Right atrium auricular region (tissue), 2 donors: ENCODE data around the gene SLC25A10. TPM values are rescaled to one million over a fixed set of nuclear protein-coding genes. Genes with fewer than 3 reads are reported as not detected.
"Not testable (repeated sequence)": the region's sequence is repeated elsewhere in the genome, so short reads cannot be mapped to it uniquely, and the experiment has no call there.

Experiments
- DNase-seq: peaks from one replicate; pipeline ENCODE4 v3.0.0-alpha.2; 2019; ENCODE audit warnings: low spot score
- H3K27ac ChIP-seq, 2 donors: fragments of 200-600 bp; sonication (generic); 1 replicate in 1 of 2; 2 replicates in 1 of 2; pipeline ENCODE4 v1.5.1; 2016 to 2019
- H3K27me3 ChIP-seq, 2 donors: fragments of 200-600 bp; sonication (generic); one replicate each; pipeline versions ENCODE4 v1.5.1 to v1.6.0; 2017 to 2019
- H3K36me3 ChIP-seq: fragments of 200-600 bp; sonication (generic); one replicate; pipeline ENCODE4 v1.5.1; 2016
- H3K4me1 ChIP-seq, 2 donors: fragments of 200-600 bp; sonication (generic); one replicate each; pipeline versions ENCODE4 v1.5.1 to v1.6.0; 2017 to 2019
- H3K4me3 ChIP-seq, 2 donors: fragments of 200-600 bp; sonication (generic); 1 replicate in 1 of 2; 2 replicates in 1 of 2; pipeline ENCODE4 v1.5.1; 2017 to 2019; ENCODE audit warnings: mild to moderate bottlenecking in 1 of 2, moderate library complexity in 1 of 2
- H3K9me3 ChIP-seq, 2 donors: fragments of 200-600 bp; sonication (generic); one replicate each; pipeline ENCODE4 v1.5.1; 2019
- CTCF ChIP-seq, 2 donors: fragments of 200-600 bp; sonication (generic); IDR thresholded peaks; one replicate each; pipeline ENCODE4 v1.5.1; 2019; ENCODE audit warnings: antibody characterized with exemption in 2 of 2
- total RNA-seq, 2 donors: library from RNA; depleted of rRNA; stranded (reverse); fragments of >200 nt; gene quantifications; one replicate each; pipeline ENCODE4 v1.1.0, GENCODE V29; 2016

The SLC25A10 gene
- total RNA-seq, 2 donors from 2014 or later: 6.6 to 18.2 TPM

- Histone ChIP-seq H3K9me3 (no peaks in the 10 kb centered on the region), H3K27ac (no peak overlapping the region), H3K36me3 (peaks cover 34% of the 10 kb centered on the region), H3K4me1 (peaks cover 0 to 29% of the 10 kb centered on the region in 2 donors), H3K4me3 (no peak overlapping the region), H3K27me3 (no peaks in the 10 kb centered on the region)
- DNase-seq: no peak
- TF ChIP-seq CTCF (IDR thresholded peaks at IDR 0.05): no peak
Measured at GRCh38 chr17:81667754-81668153, 44.3 kb upstream of the SLC25A10 start.

GRCh38 chr17:81672504-81672903 lies 39.6 kb upstream of the SLC25A10 start:
- DNase-seq: no peak
- peaks cover 44% of the 10 kb centered on the region for H3K36me3 ChIP-seq
- peaks cover 0 to 14% of the 10 kb centered on the region in 2 donors for H3K4me1 ChIP-seq

DNA sequence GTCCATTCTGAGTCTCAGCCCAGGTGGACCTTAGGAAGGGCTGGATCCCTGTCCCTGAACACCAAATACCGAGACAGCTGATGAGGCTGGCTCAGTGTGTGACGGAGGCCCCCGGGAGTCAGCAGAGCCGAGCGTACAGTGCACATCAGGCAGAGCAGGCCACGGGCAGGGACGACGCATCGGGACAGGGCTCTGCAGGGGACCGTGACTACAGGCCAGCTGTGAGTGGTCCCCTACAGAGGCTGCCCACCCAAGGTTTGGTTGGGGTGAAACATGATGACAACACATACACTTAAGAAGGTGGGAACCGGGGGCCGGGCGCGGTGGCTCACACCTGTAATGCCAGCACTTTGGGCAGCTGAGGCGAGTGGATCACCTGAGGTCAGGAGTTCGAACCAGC lies 39.1 kb upstream of the SLC25A10 start:
- Histone ChIP-seq H3K4me3 (no peak overlapping the region), H3K9me3 (no peaks in the 10 kb centered on the region), H3K27ac (no peak overlapping the region), H3K36me3 (peaks cover 44% of the 10 kb centered on the region), H3K27me3 (no peaks in the 10 kb centered on the region), H3K4me1 (peaks cover 0 to 9% of the 10 kb centered on the region in 2 donors)
- DNase-seq: no peak
- TF ChIP-seq CTCF (IDR thresholded peaks at IDR 0.05): no peak

More at GRCh38 chr17:81672504-81672903, 39.6 kb upstream of the SLC25A10 start:
- Histone ChIP-seq H3K9me3 (no peaks in the 10 kb centered on the region), H3K4me3 (no peak overlapping the region), H3K27ac (no peak overlapping the region), H3K27me3 (no peaks in the 10 kb centered on the region)
- no peak for TF ChIP-seq CTCF (IDR thresholded peaks at IDR 0.05)

DNA sequence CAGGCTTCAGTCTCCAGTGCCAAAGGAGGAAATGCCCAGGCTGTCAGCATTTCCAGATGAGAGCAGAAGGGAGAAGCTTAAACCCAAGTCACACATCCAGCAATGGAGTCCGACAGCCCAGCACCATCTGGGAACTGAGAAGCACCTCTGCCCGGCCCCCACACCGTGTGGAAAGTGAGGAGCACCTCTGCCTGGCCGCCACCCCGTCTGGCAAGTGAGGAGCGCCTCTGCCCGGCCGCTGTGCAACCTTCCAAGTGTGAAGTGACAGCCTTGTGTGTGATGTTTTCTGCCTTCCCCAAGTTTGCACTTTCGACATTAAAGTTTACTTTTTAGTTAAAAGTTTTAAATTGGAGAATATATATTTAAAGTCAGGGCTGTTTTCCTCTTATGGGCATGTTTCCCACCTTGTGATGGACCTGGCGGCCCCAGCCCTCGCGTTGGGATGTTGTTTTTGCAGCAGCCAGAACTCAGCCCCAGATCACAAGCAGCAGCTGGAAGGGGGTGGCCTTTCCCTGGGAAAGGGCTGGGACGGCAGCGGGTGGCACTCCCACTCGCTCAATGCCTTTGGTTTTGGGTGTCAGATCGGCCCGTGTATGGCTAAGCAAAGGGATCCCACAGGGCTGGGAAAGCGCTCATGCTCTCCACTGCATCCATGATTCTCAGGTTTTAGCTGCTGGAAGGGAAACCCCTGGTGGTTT lies 38.4 kb upstream of the SLC25A10 start:
- no peaks in the 10 kb centered on the region for H3K9me3 ChIP-seq
- peaks cover 44% of the 10 kb centered on the region for H3K36me3 ChIP-seq
- no peak overlapping the region for H3K27ac ChIP-seq
- no peak overlapping the region for H3K4me3 ChIP-seq
- H3K4me1 ChIP-seq: peaks cover 0 to 5% of the 10 kb centered on the region in 2 donors
- H3K27me3 ChIP-seq: no peaks in the 10 kb centered on the region
- no peak for TF ChIP-seq CTCF (IDR thresholded peaks at IDR 0.05)
- no peak for DNase-seq

DNA sequence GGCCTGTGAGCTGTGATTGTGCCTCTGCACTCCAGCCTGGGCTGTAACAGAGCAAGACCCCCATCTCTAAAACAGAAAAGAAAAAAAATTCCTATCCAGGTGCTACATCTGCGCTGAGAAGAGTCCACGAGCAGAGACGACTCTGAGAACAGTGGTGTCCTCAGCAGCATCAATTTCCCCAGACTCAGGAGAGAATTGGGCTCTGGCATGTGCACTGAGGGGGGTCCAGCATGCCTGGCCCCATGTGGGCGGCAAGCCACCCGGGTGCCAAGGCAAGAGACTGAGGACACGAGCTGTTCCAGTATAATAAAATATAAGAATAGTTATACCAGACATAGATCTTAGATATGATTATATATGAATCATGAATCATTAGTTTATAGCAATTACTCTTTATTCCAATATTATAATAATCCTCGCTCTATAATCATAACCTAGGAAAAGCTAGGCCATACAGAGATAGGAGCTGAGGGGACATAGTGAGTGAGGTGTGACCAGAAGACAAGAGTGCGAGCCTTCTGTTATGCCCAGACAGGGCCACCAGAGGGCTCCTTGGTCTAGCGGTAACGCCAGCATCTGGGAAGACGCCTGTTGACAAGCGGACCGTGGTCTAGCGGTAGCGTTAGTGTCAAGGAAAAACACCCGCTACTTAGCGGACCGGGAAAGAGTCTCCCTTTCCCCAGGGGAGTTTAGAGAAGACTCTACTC lies 36.4 kb upstream of the SLC25A10 start:
- Histone ChIP-seq H3K4me1 (peaks cover 0 to 11% of the 10 kb centered on the region in 2 donors), H3K36me3 (peaks cover 29% of the 10 kb centered on the region)
- not testable (repeated sequence) for H3K27ac ChIP-seq, H3K4me3 ChIP-seq, H3K27me3 ChIP-seq, DNase-seq, H3K9me3 ChIP-seq
- TF ChIP-seq CTCF (IDR thresholded peaks at IDR 0.05): peak; percentile 51 to 69
